HCT116 (cell line): ENCODE measurements around the gene PCIF1. TPM values are rescaled to one million over a fixed set of nuclear protein-coding genes. Genes with fewer than 3 reads are reported as not detected.
"Not testable (repeated sequence)": the region's sequence is repeated elsewhere in the genome, so short reads cannot be mapped to it uniquely, and the experiment has no call there.

ENCODE experiments used
- ATAC-seq: fragments of 200-7000 bp; cut with Tn5 transposase; 2 replicates; pipeline ENCODE4 v1.9.1; 2020; ENCODE audit warnings: mild to moderate bottlenecking, moderate library complexity
- BruUV-seq: library from RNA; stranded (reverse); fragments of 400-500 nt; replicated peaks from 2 replicates; lab custom pipeline; 2021; lab: Mats Ljungman, UMichigan
- CTCF ChIA-PET: fragments of 300-600 bp; sonication (Branson Sonifier 250); formaldehyde crosslinking; loops from one replicate; lab custom pipeline; 2021; ENCODE audit warnings: antibody characterized with exemption; lab: Charles Lee
- POLR2A ChIA-PET: fragments of 300-600, 350-600 bp; sonication (Branson Sonifier 250); formaldehyde crosslinking; loops from one replicate; lab custom pipeline; 2021; ENCODE audit warnings: antibody characterized with exemption; lab: Charles Lee
- RAD21 ChIA-PET, 2 experiments: fragments of 300-600 bp; sonication (Branson Sonifier 250); formaldehyde crosslinking; loops; one replicate each; lab custom pipeline; 2023; ENCODE audit warnings: low total read pairs in 2 of 2; ENCODE audit not compliant: uncharacterized antibody in 2 of 2, unreplicated experiment in 2 of 2, low non-redundant PET in 1 of 2; lab: Charles Lee
- DNase-seq: peaks from one replicate; pipeline ENCODE4 v3.0.0-alpha.2; 2010; ENCODE audit warnings: low read depth, low spot score
- H2AFZ ChIP-seq: fragments of 200-600 bp; shearing (Covaris generic), sonication (generic); 2 replicates; pipeline ENCODE4 v1.6.1; 2017; ENCODE audit warnings: low read depth, mixed run types, mixed read lengths, antibody characterized with exemption, low read length; ENCODE audit not compliant: poor library complexity, severe bottlenecking
- H3K27ac ChIP-seq: 2 replicates; pipeline ENCODE4 v1.5.1; 2012; ENCODE audit warnings: low read depth, low read length
- H3K27me3 ChIP-seq: fragments of 200-600 bp; sonication (generic); 2 replicates; pipeline ENCODE4 v1.6.1; 2016; ENCODE audit warnings: mixed run types, low read length, mixed read lengths; ENCODE audit not compliant: insufficient read depth
- H3K36me3 ChIP-seq, 2 experiments: fragments of 200-500 bp in 1 of 2; fragments of 200-600 bp in 1 of 2; sonication (Bioruptor generic) in 1 of 2; sonication (generic) in 1 of 2; 2 replicates each; pipeline versions ENCODE4 v1.5.1 to v1.6.1; 2014 to 2016; ENCODE audit warnings: low read length in 2 of 2, inconsistent platforms in 1 of 2, mixed read lengths in 1 of 2, mixed run types in 1 of 2; ENCODE audit not compliant: insufficient read depth in 2 of 2, control insufficient read depth in 1 of 2
- H3K4me1 ChIP-seq, 2 experiments: fragments of 200-600 bp in 1 of 2; sonication (generic) in 1 of 2; 2 replicates each; pipeline versions ENCODE4 v1.5.1 to v1.6.1; 2012 to 2017; ENCODE audit warnings: low read length in 2 of 2, inconsistent platforms in 1 of 2, mild to moderate bottlenecking in 1 of 2, mixed read lengths in 1 of 2, mixed run types in 1 of 2, moderate library complexity in 1 of 2; ENCODE audit not compliant: insufficient read depth in 2 of 2, control insufficient read depth in 1 of 2
- H3K4me2 ChIP-seq: fragments of 200-600 bp; sonication (generic); 2 replicates; pipeline ENCODE4 v1.6.1; 2017; ENCODE audit warnings: mixed run types, low read length, mixed read lengths
- H3K4me3 ChIP-seq, 2 experiments: fragments of 200-600 bp in 1 of 2; sonication (generic) in 1 of 2; replicated peaks in 1 of 2; 2 replicates each; pipeline ENCODE4 v1.5.1; 2011 to 2016; ENCODE audit warnings: low read length in 2 of 2, control low read depth in 1 of 2, low read depth in 1 of 2, mild to moderate bottlenecking in 1 of 2, mixed read lengths in 1 of 2, mixed run types in 1 of 2
- H3K79me2 ChIP-seq: fragments of 200-600 bp; sonication (generic); 2 replicates; pipeline ENCODE4 v1.6.1; 2017; ENCODE audit warnings: mild to moderate bottlenecking, mixed run types, low read length, moderate library complexity, mixed read lengths; ENCODE audit not compliant: insufficient read depth
- H3K9ac ChIP-seq: fragments of 200-600 bp; sonication (generic); 2 replicates; pipeline ENCODE4 v1.6.1; 2016; ENCODE audit warnings: low read length, mixed read lengths
- H3K9me2 ChIP-seq: fragments of 200-600 bp; sonication (generic), shearing (Covaris generic); 2 replicates; pipeline ENCODE4 v1.6.1; 2017; ENCODE audit warnings: mixed run types, mild to moderate bottlenecking, moderate library complexity; ENCODE audit not compliant: insufficient read depth
- H3K9me3 ChIP-seq, 2 experiments: fragments of 200-500 bp in 1 of 2; fragments of 200-600 bp in 1 of 2; sonication (Bioruptor generic) in 1 of 2; sonication (generic) in 1 of 2; 2 replicates each; pipeline ENCODE4 v1.6.1; 2014 to 2017; ENCODE audit warnings: low read length in 2 of 2, mixed read lengths in 2 of 2, inconsistent platforms in 1 of 2, low read depth in 1 of 2, mild to moderate bottlenecking in 1 of 2, mixed run types in 1 of 2, moderate library complexity in 1 of 2; ENCODE audit not compliant: control insufficient read depth in 1 of 2, insufficient read depth in 1 of 2
- H4K20me1 ChIP-seq: fragments of 200-600 bp; sonication (generic), shearing (Covaris generic); 2 replicates; pipeline ENCODE4 v1.6.1; 2017; ENCODE audit warnings: mixed run types, mild to moderate bottlenecking, moderate library complexity; ENCODE audit not compliant: insufficient read depth
- CEBPB ChIP-seq: IDR thresholded peaks from 2 replicates; pipeline ENCODE4 v1.6.1; 2012; ENCODE audit warnings: low read depth
- EGR1 ChIP-seq: IDR thresholded peaks from 2 replicates; pipeline ENCODE4 v1.6.1; 2012; ENCODE audit warnings: low read depth
- EZH2 ChIP-seq: fragments of 200-600 bp; sonication (generic); IDR thresholded peaks from 2 replicates; pipeline ENCODE4 v1.6.1; 2017; ENCODE audit warnings: antibody characterized with exemption, mixed run types
- FOSL1 ChIP-seq: IDR thresholded peaks from 2 replicates; pipeline ENCODE4 v1.6.1; 2012; ENCODE audit warnings: low read depth
- JUND ChIP-seq: IDR thresholded peaks from 2 replicates; pipeline ENCODE4 v1.6.1; 2012
- POLR2A ChIP-seq: IDR thresholded peaks from 2 replicates; pipeline ENCODE4 v1.7.0; 2011; ENCODE audit warnings: borderline replicate concordance; ENCODE audit not compliant: insufficient read depth, insufficient read length; ENCODE audit errors: extremely low read depth
- RAD21 ChIP-seq: IDR thresholded peaks from 2 replicates; pipeline ENCODE4 v1.6.1; 2012; ENCODE audit warnings: low read depth, mild to moderate bottlenecking
- SIN3A ChIP-seq: IDR thresholded peaks from 2 replicates; pipeline ENCODE4 v1.6.1; 2012; ENCODE audit warnings: low read depth
- YY1 ChIP-seq: IDR thresholded peaks from 2 replicates; pipeline ENCODE4 v1.6.1; 2011; ENCODE audit warnings: low read length, low read depth, moderate library complexity, mild to moderate bottlenecking; ENCODE audit not compliant: insufficient replicate concordance; ENCODE audit errors: extremely low read depth
- ZNF274 ChIP-seq: fragments of 200-500 bp; sonication (Bioruptor generic); IDR thresholded peaks from 2 replicates; pipeline ENCODE4 v1.6.1; 2014; ENCODE audit warnings: mild to moderate bottlenecking, low read depth, low read length, inconsistent platforms
- intact Hi-C: fragments of 100-400 bp; cut with micrococcal nuclease; formaldehyde crosslinking; loops from 2 replicates; pipeline ENCODE4 v1.10.0; 2022
- total RNA-seq: library from RNA; stranded (reverse); gene quantifications from one replicate; pipeline ENCODE4 v1.2.1, GENCODE V29; 2021; ENCODE audit not compliant: unreplicated experiment
- TF ChIP-seq, protein P1 (sequence below): IDR thresholded peaks from 2 replicates; pipeline ENCODE4 v1.6.1; 2011; ENCODE audit warnings: mild to moderate bottlenecking, low read length, moderate library complexity; ENCODE audit not compliant: insufficient replicate concordance; ENCODE audit errors: extremely low read depth
- TF ChIP-seq, protein P2 (sequence below), 3 experiments: fragments of 200-600 bp in 1 of 3; sonication (generic) in 1 of 3; IDR thresholded peaks in 2 of 3; conservative IDR thresholded peaks in 1 of 3; 2 replicates each; pipeline ENCODE4 v1.5.1; 2012 to 2017; ENCODE audit warnings: low read depth in 2 of 3, low read length in 2 of 3, antibody characterized with exemption in 1 of 3, borderline replicate concordance in 1 of 3, control low read depth in 1 of 3, mild to moderate bottlenecking in 1 of 3, mixed read lengths in 1 of 3, mixed run types in 1 of 3, moderate library complexity in 1 of 3; ENCODE audit not compliant: insufficient read depth in 1 of 3
- TF ChIP-seq, protein P3 (sequence below): IDR thresholded peaks from 2 replicates; pipeline ENCODE4 v1.6.1; 2012

PCIF1 gene
- total RNA-seq, 1 experiment from 2014 or later: 31.8 TPM

DNA sequence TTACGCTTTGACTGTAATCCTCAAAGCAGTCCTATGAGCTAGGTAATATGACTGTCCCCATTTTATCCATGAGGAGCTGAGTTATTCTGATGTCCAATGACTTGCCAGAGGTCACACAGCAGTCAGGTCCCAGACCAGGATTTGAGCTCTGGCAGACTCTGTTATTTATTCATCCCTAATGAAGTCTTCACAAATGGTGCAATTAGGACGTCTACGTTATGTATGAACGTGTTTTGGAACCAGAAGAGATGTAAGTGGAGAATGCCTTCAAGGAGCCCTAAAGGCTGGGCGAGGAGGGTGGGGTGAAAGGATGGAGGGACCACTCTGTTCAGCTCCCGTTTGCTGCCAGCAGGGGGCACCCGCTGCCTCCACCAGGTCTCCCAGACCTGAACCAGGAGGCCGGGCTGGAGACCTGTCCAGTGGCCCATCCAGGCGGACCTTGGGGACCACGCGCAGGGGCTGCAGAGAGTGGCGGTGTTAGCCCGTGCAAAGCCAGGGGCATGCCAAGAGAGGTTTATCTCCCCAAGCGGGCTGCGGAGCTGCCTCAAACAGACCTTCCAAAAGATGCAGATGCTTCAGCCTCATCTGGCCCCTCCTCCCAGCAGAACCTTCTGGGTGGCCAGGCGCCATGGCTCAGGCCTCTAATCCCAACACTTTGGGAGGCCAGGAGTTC is 52.8 kb downstream of the PCIF1 start:
- H3K36me3 ChIP-seq: no peaks in the 10 kb centered on the region
- H3K9me3 ChIP-seq: no peaks in the 10 kb centered on the region
- H3K27ac ChIP-seq: no peak overlapping the region
- peaks cover 0 to 6% of the 10 kb centered on the region in 2 experiments; a peak in 1 of 4 replicates for H3K4me1 ChIP-seq
- BruUV-seq: no TSS peak
- RAD21 ChIA-PET: interaction anchor here in 1 of 2 experiments (0.9 kb wide), 1 partner anchor 27 kb away, joined by 3 read pairs; no protein-coding TSS in a partner anchor
- H3K9ac ChIP-seq: no peak overlapping the region
- H3K9me2 ChIP-seq: no peaks in the 10 kb centered on the region
- H3K4me3 ChIP-seq: no peak overlapping the region
- intact Hi-C loops: no loop called here
- peak overlapping the region; percentile 88 for H2AFZ ChIP-seq
- peak; percentile 61 for DNase-seq
- POLR2A ChIA-PET: interaction anchor here (0.7 to 0.9 kb wide), 2 partner anchors 9 to 13 kb away, joined by 3 read pairs; no protein-coding TSS in a partner anchor
- CTCF ChIA-PET: interaction anchor here (0.7 to 5.4 kb wide), 18 partner anchors 9 to 451 kb away, joined by 3 to 46 read pairs (median 4); partner anchors contain the start of gene ZNF335
- no peaks in the 10 kb centered on the region for H3K79me2 ChIP-seq
- TF ChIP-seq SIN3A: no peak
- peak; percentile 84 for TF ChIP-seq RAD21
- no peak for TF ChIP-seq ZNF274
- TF ChIP-seq, protein P1, sequence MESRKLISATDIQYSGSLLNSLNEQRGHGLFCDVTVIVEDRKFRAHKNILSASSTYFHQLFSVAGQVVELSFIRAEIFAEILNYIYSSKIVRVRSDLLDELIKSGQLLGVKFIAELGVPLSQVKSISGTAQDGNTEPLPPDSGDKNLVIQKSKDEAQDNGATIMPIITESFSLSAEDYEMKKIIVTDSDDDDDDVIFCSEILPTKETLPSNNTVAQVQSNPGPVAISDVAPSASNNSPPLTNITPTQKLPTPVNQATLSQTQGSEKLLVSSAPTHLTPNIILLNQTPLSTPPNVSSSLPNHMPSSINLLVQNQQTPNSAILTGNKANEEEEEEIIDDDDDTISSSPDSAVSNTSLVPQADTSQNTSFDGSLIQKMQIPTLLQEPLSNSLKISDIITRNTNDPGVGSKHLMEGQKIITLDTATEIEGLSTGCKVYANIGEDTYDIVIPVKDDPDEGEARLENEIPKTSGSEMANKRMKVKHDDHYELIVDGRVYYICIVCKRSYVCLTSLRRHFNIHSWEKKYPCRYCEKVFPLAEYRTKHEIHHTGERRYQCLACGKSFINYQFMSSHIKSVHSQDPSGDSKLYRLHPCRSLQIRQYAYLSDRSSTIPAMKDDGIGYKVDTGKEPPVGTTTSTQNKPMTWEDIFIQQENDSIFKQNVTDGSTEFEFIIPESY: no peak
- TF ChIP-seq, protein P2, sequence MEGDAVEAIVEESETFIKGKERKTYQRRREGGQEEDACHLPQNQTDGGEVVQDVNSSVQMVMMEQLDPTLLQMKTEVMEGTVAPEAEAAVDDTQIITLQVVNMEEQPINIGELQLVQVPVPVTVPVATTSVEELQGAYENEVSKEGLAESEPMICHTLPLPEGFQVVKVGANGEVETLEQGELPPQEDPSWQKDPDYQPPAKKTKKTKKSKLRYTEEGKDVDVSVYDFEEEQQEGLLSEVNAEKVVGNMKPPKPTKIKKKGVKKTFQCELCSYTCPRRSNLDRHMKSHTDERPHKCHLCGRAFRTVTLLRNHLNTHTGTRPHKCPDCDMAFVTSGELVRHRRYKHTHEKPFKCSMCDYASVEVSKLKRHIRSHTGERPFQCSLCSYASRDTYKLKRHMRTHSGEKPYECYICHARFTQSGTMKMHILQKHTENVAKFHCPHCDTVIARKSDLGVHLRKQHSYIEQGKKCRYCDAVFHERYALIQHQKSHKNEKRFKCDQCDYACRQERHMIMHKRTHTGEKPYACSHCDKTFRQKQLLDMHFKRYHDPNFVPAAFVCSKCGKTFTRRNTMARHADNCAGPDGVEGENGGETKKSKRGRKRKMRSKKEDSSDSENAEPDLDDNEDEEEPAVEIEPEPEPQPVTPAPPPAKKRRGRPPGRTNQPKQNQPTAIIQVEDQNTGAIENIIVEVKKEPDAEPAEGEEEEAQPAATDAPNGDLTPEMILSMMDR (IDR thresholded peaks at IDR 0.05 in 2 of 3, conservative IDR thresholded peaks at IDR 0.05 in 1 of 3; ENCODE audit: borderline replicate concordance in 1 of 3, insufficient read depth in 1 of 3, low read depth in 2 of 3, low read length in 2 of 3): peak; percentile 85 to 96 (median 94)
- TF ChIP-seq JUND: no peak
- no peak for TF ChIP-seq EZH2
- TF ChIP-seq YY1: peak; percentile 45
- TF ChIP-seq POLR2A: no peak
- TF ChIP-seq FOSL1: no peak
- TF ChIP-seq, protein P3, sequence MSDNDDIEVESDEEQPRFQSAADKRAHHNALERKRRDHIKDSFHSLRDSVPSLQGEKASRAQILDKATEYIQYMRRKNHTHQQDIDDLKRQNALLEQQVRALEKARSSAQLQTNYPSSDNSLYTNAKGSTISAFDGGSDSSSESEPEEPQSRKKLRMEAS: no peak
- TF ChIP-seq CEBPB: no peak
- TF ChIP-seq EGR1: no peak
- H3K4me2 ChIP-seq: peak overlapping the region; percentile 29
- H3K27me3 ChIP-seq: no peaks in the 10 kb centered on the region
- peak; percentile 99 for ATAC-seq
- no peaks in the 10 kb centered on the region for H4K20me1 ChIP-seq

DNA sequence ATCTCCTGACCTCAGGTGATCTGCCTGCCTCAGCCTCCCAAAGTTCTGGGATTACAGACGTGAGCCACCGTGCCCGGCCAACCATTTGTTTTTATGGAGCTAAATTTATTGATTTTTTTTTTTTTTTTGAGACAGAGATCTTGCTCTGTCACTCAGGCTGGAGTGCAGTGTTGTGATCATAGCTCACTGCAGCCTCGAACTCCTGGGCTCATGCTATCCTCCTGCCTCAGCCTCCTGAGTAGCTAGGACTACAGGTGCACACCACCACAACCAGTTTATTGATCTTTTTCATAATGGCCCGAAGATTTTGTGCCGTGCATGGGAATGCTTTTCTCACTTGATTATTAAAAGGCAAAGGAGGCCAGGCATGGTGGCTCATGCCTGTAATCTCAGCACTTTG is 54.3 kb downstream of the PCIF1 start:
- H3K4me1 ChIP-seq: peaks cover 3 to 13% of the 10 kb centered on the region in 2 experiments; a peak in 3 of 4 replicates
- H3K36me3 ChIP-seq, BruUV-seq, H3K4me3 ChIP-seq, H2AFZ ChIP-seq, H4K20me1 ChIP-seq, H3K9me2 ChIP-seq, H3K4me2 ChIP-seq, H3K27ac ChIP-seq, H3K9me3 ChIP-seq, intact Hi-C loops, H3K27me3 ChIP-seq, H3K9ac ChIP-seq, H3K79me2 ChIP-seq, ATAC-seq, DNase-seq, POLR2A ChIA-PET, RAD21 ChIA-PET: not testable (repeated sequence)
- CTCF ChIA-PET: interaction anchor here (1.0 to 1.2 kb wide), 2 partner anchors 18 to 360 kb away, joined by 3 to 5 read pairs; no protein-coding TSS in a partner anchor
